HG03342 (cell line): ENCODE data around the gene RIPK1.
"Not testable (repeated sequence)": the region's sequence is repeated elsewhere in the genome, so short reads cannot be mapped to it uniquely, and the experiment has no call there.

Experiments used
- ATAC-seq: cut with Tn5 transposase; IDR thresholded peaks from one replicate; pipeline ENCODE4 v1.9.1; 2021; ENCODE audit warnings: mild to moderate bottlenecking, moderate library complexity; ENCODE audit not compliant: unreplicated experiment

RIPK1 gene

GRCh38 chr6:3045369-3045768 lies 22.9 kb upstream of the RIPK1 start:
- no peak for ATAC-seq

DNA sequence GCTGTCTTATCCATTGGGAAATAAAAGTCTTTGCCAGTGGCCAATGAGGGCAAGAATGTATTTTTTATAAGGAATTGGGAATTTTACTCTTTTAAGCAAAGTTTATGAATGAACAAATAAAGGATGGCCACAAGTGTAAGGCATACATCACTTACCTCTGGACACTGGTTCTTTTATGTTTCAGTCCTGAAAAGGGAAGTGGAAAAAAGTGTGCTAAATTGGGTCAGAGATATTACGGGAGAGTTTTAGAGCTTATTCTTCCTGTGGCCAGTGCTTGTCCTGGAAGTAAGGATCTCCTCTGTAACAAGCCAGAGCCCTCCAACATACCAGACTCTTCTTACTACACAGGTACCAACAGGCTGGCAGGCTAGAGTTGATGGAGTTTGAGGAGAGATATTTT lies 22.5 kb upstream of the RIPK1 start:
- ATAC-seq: no peak

GRCh38 chr6:3046295-3046694 lies 22.0 kb upstream of the RIPK1 start:
- no peak for ATAC-seq

DNA sequence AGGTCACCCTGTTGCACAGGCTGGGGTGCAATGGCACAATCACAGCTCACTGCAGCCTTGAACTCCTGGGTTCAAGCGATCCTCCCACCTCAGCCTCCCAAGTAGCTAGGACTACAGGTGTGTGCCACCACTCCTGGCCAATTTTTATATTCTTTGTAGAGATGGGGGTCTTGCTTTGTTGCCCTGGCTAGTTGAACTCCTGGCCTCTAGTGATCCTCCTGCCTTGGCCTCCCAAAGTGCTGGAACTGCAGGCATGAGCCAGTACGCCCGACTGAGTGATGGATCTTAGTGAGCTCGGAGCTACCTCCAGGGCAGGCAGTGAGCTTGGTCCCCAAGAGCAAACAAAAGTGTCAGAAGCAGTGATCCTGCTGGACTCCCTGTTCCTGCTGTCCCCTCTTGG lies 20.3 kb upstream of the RIPK1 start:
- not testable (repeated sequence) for ATAC-seq

GRCh38 chr6:3052481-3053230 lies 15.6 kb upstream of the RIPK1 start:
- ATAC-seq: no peak

- no peak for ATAC-seq
Observed at GRCh38 chr6:3053231-3053508, 15.1 kb upstream of the RIPK1 start.

DNA sequence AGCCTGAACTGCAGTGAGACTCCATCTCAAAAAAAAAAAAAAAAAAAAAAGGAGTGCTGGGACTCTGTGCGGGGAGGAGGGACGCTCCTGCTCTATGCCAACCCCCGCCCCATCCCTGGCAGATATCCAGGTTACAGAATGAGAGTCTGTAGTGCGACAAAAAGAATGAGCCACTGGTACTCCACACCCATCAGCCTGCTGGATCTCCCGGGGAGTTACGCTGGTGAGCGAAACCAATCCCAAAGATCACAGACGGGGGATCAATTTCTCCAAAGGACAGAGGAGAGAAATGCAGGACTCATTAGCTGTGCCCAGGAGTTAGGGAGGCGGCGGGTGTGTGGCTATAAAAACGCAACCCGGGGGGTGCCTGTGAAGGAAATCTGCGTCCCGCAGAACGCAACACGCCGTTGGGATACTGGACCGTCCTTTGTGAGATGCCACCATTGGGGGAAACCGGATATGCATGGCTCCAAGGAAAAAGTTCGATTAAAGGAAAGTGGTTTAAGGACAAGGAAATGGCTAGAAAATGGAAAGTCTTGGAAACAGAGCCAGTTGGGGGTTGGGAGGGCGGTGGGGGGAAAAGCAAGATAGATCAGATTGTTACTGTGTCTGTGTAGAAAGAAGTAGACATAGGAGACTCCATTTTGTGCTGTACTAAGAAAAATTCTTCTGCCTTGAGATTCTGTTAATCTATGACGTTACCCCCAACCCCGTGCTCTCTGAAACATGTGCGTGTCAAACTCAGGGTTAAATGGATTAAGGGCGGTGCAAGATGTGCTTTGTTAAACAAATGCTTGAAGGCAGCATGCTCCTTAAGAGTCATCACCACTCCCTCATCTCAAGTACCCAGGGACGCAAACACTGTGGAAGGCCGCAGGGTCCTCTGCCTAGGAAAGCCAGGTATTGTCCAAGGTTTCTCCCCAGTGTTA lies 13.8 kb upstream of the RIPK1 start:
- ATAC-seq: not testable (repeated sequence)

DNA sequence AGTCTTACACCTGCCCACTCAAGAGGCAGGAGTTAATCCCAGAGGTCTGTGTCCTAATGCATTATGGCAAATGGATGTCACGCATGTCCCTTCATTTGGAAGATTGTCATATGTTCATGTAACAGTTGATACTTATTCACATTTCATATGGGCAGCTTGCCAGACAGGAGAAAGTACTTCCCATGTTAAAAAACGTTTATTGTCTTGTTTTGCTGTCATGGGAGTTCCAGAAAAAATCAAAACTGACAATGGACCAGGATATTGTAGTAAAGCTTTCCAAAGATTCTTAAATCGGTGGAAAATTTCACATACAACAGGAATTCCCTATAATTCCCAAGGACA lies 13.2 kb upstream of the RIPK1 start:
- ATAC-seq: not testable (repeated sequence)

- no peak for ATAC-seq
Observed at GRCh38 chr6:3057063-3057770, 11.1 kb upstream of the RIPK1 start.

GRCh38 chr6:3058957-3059356 lies 9.3 kb upstream of the RIPK1 start:
- no peak for ATAC-seq

GRCh38 chr6:3060092-3060491 lies 8.2 kb upstream of the RIPK1 start:
- not testable (repeated sequence) for ATAC-seq

DNA sequence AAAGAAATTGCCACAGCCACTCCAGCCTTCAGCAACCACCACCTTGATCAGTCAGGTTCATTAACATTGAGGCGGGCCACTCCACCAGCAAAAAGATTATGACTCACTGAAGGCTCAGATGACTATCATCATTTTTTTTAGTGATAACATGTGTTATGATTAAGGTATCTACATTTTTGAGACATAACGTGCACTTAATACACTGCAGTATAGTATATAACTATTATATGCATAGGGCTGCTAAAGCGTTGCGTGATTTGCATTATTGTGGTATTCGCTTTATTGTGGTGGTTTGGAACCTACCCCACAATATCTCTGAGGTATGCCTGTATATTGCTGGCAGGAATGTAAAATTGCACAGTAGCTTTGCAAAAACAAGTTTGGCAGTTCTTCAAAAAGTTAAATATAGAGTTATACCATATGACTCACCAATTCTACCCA lies 6.8 kb upstream of the RIPK1 start:
- no peak for ATAC-seq

DNA sequence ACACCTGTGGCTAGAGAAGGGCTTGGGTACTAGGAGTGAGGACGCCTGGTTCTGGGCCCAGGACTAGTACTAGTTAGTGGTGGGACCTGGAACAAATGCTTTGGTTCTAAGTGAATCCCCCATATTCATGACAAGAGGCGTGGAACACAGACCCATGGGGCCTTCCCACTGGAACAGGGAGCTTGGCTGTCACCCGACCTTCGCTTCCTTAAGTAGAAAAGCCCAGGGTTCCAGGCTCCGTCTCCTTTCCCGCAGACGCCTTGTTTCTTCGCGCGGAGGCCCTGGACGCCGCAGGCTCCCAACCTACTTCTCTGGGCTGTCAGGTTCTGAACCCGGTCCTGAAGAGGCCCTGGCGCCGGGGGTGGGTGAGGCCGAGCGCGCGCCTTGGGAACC lies 5.0 kb upstream of the RIPK1 start:
- not testable (repeated sequence) for ATAC-seq

- ATAC-seq: peak; percentile 52
Observed at GRCh38 chr6:3063733-3064700, 4.3 kb upstream of the RIPK1 start.

GRCh38 chr6:3071568-3071967 lies 3.3 kb downstream of the RIPK1 start:
- ATAC-seq: no peak

DNA sequence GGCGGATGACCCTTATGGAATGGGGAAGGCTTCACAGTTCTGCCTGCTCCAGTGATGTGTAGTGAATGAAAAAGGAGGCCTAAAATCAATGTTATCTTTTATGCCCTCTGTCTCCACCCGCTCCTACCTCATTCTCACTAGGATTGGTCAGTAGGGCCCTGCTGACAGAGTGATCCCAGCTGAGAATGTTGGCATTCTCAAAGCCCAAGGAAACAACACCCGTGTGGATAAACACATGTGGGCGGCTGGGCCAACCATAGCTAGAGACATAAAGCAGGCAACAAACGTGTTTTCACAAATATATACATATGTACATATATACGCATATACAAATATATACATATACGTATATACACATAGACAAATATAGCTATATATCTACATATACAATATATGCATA lies 4.5 kb downstream of the RIPK1 start:
- ATAC-seq: no peak

DNA sequence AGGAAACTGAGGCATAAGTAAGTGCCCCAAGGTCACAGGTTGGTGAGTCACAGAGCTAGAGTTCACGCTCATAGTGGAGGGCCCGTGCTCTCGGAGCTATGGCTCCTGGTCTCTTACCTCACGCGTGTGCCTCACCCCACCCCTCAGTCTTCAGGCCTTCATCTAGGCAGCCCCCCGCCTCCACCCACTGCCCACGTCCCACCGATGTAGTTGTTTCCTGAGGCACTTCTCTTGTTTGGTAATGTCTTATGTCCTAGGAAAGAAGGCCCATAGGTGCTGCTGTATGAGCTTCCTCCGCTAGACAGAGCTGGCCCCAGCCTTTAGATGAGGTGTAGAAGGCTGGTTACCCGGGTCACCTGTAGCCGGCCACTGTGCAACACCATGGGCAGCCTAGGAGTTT lies 5.1 kb downstream of the RIPK1 start:
- ATAC-seq: no peak

GRCh38 chr6:3075772-3076113 lies 7.4 kb downstream of the RIPK1 start:
- no peak for ATAC-seq

DNA sequence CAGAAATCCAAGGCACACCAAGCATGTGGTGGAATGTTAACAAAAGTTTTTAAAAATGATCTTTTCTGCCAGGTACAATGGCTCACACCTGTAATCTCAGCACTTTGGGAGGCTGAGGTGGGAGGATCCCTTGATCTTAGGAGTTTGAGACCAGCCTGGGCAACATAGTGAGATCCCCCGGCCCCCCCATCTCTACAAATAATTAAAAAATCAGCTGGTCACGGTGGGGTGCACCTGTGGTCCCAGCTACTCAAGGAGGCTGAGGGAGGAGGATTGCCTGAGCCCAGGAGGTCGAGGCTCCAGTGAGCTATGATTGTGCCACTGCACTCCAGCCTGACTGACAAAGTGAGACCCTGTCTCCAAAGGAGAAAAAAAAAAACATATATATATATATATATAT lies 8.0 kb downstream of the RIPK1 start:
- ATAC-seq: no peak

GRCh38 chr6:3077430-3077829 lies 9.1 kb downstream of the RIPK1 start:
- ATAC-seq: no peak

GRCh38 chr6:3078952-3079351 lies 10.7 kb downstream of the RIPK1 start:
- ATAC-seq: not testable (repeated sequence)
